GM12878 (cell line): Measurements from ENCODE around the gene LHFPL5. TPM values are rescaled to one million over a fixed set of nuclear protein-coding genes. Genes with fewer than 3 reads are reported as not detected.

Experiments
- ATAC-seq: fragments of 200-7000 bp; cut with Tn5 transposase; 3 replicates; pipeline ENCODE4 v1.9.1; 2020; ENCODE audit warnings: mild to moderate bottlenecking, moderate library complexity
- BruUV-seq: library from RNA; stranded (reverse); fragments of 400-500 nt; replicated peaks from 2 replicates; lab custom pipeline; 2021; lab: Mats Ljungman, UMichigan
- CTCF ChIA-PET: fragments of 300-600 bp; sonication (Branson Sonifier 250); formaldehyde crosslinking; extraction: SDS; loops from one replicate; lab custom pipeline; 2021; ENCODE audit warnings: inconsistent platforms; lab: Yijun Ruan, JAX
- POLR2A ChIA-PET: fragments of 350-600 bp; formaldehyde crosslinking; extraction: SDS; loops from one replicate; lab custom pipeline; 2021; ENCODE audit warnings: inconsistent platforms; lab: Charles Lee
- RAD21 ChIA-PET: fragments of 300-600 bp; sonication (Branson Sonifier 250); formaldehyde crosslinking; loops from one replicate; lab custom pipeline; 2023; ENCODE audit warnings: antibody characterized with exemption; ENCODE audit not compliant: unreplicated experiment; lab: Charles Lee
- SMC1A ChIA-PET: fragments of 300-600 bp; sonication (Branson Sonifier 250); formaldehyde crosslinking; loops from one replicate; lab custom pipeline; 2023; ENCODE audit not compliant: unreplicated experiment, uncharacterized antibody; lab: Charles Lee
- DNase-seq: peaks from one replicate; pipeline ENCODE4 v3.0.0-alpha.2; 2011; ENCODE audit warnings: low read depth, low spot score
- FAIRE-seq: peaks from 3 replicates; lab custom pipeline; 2011; peaks lifted over from hg19 to GRCh38; lab: Jason Lieb, UNC
- H2AFZ ChIP-seq: 2 replicates; pipeline ENCODE4 v1.6.0; 2011; ENCODE audit warnings: low read depth, low read length, control low read depth; ENCODE audit not compliant: control insufficient read depth
- H3K27ac ChIP-seq: 2 replicates; pipeline ENCODE4 v1.5.1; 2011; ENCODE audit warnings: control low read depth; ENCODE audit not compliant: control insufficient read depth, insufficient read depth
- H3K27me3 ChIP-seq, 2 experiments: replicated peaks in 1 of 2; 2 replicates each; pipeline versions ENCODE4 v1.6.0 to v1.6.1; 2011; ENCODE audit warnings: low read length in 1 of 2; ENCODE audit not compliant: control insufficient read depth in 2 of 2, insufficient read depth in 2 of 2
- H3K36me3 ChIP-seq, 2 experiments: 2 replicates each; pipeline ENCODE4 v1.5.1; 2011; ENCODE audit warnings: low read length in 1 of 2; ENCODE audit not compliant: control insufficient read depth in 2 of 2, insufficient read depth in 2 of 2
- H3K4me1 ChIP-seq: 2 replicates; pipeline ENCODE4 v1.6.1; 2011; ENCODE audit warnings: mild to moderate bottlenecking, low read length, moderate library complexity, mixed read lengths; ENCODE audit not compliant: control insufficient read depth, insufficient read depth
- H3K4me2 ChIP-seq: 2 replicates; pipeline ENCODE4 v1.6.0; 2011; ENCODE audit warnings: control low read depth; ENCODE audit not compliant: control insufficient read depth, insufficient read depth
- H3K4me3 ChIP-seq: fragments of 200-600 bp; sonication (generic); 2 replicates; pipeline ENCODE4 v1.5.1; 2016
- H3K79me2 ChIP-seq: 2 replicates; pipeline ENCODE4 v1.6.0; 2011; ENCODE audit warnings: low read length; ENCODE audit not compliant: control insufficient read depth, insufficient read depth
- H3K9ac ChIP-seq: 2 replicates; pipeline ENCODE4 v1.8.0; 2011; ENCODE audit warnings: low read length, control low read depth, mixed read lengths; ENCODE audit not compliant: control insufficient read depth, insufficient read depth
- H3K9me3 ChIP-seq: replicated peaks from 3 replicates; pipeline ENCODE4 v1.5.1; 2011; ENCODE audit warnings: mild to moderate bottlenecking, low read length; ENCODE audit not compliant: control insufficient read depth, insufficient read depth
- H4K20me1 ChIP-seq: 2 replicates; pipeline ENCODE4 v1.6.0; 2011; ENCODE audit not compliant: control insufficient read depth, insufficient read depth
- ATF7 ChIP-seq: fragments of 450-650 bp; IDR thresholded peaks from 2 replicates; pipeline ENCODE4 v1.6.1; 2016; ENCODE audit warnings: low read depth, mild to moderate bottlenecking
- CREB1 ChIP-seq: IDR thresholded peaks from 2 replicates; pipeline ENCODE4 v1.6.1; 2012; ENCODE audit warnings: low read depth, mild to moderate bottlenecking, inconsistent platforms
- CREM ChIP-seq: IDR thresholded peaks from 2 replicates; pipeline ENCODE4 v1.6.1; 2014; ENCODE audit warnings: antibody characterized with exemption, low read depth
- FOS ChIP-seq: IDR thresholded peaks from 3 replicates; pipeline ENCODE4 v1.6.1; 2011; ENCODE audit warnings: borderline replicate concordance; ENCODE audit not compliant: insufficient read length; ENCODE audit errors: extremely low read depth
- HDGF ChIP-seq: fragments of 450-650 bp; IDR thresholded peaks from 2 replicates; pipeline ENCODE4 v1.6.1; 2016; ENCODE audit warnings: antibody characterized with exemption
- IKZF1 ChIP-seq: fragments of 450-650 bp; conservative IDR thresholded peaks from 2 replicates; pipeline ENCODE4 v1.6.1; 2017; ENCODE audit warnings: antibody characterized with exemption, mild to moderate bottlenecking
- IRF4 ChIP-seq: IDR thresholded peaks from 2 replicates; pipeline ENCODE4 v1.6.1; 2011; ENCODE audit warnings: low read depth, low read length
- KDM1A ChIP-seq: fragments of 200-600 bp; sonication (generic); IDR thresholded peaks from 2 replicates; pipeline ENCODE4 v1.6.1; 2016; ENCODE audit warnings: borderline replicate concordance
- MTA2 ChIP-seq: fragments of 450-650 bp; IDR thresholded peaks from 2 replicates; pipeline ENCODE4 v1.6.1; 2016; ENCODE audit warnings: low read depth, mild to moderate bottlenecking, moderate library complexity
- PML ChIP-seq: IDR thresholded peaks from 2 replicates; pipeline ENCODE4 v1.6.1; 2012; ENCODE audit warnings: low read length, inconsistent platforms
- SPI1 ChIP-seq: IDR thresholded peaks from 2 replicates; pipeline ENCODE4 v1.6.1; 2011; ENCODE audit warnings: low read depth, mild to moderate bottlenecking, low read length, moderate library complexity, borderline replicate concordance; ENCODE audit not compliant: insufficient read depth
- ZNF207 ChIP-seq: fragments of 450-650 bp; IDR thresholded peaks from 2 replicates; pipeline ENCODE4 v1.6.1; 2014; ENCODE audit warnings: antibody characterized with exemption, mild to moderate bottlenecking, borderline replicate concordance
- WGBS: methylation state at CpG from one replicate; pipeline ENCODE4 v1.1.6; 2016; ENCODE audit warnings: low lambda C conversion rate; ENCODE audit not compliant: insufficient replicate concordance, insufficient coverage; ENCODE audit errors: missing lambda C conversion rate; 5-methylcytosine and 5-hydroxymethylcytosine counted together
- in situ Hi-C: fragments of 300-500 bp; cut with MboI; formaldehyde crosslinking; loops from 9 replicates; pipeline ENCODE4 v1.14.3; 2018; ENCODE audit warnings: mixed read lengths
- intact Hi-C: fragments of 100-400 bp; cut with micrococcal nuclease; formaldehyde crosslinking; loops from one replicate; pipeline ENCODE4 v1.14.2; 2022; ENCODE audit not compliant: unreplicated experiment
- polyA plus RNA-seq, 11 experiments: library from polyadenylated mRNA; depleted of rRNA in 4 of 11; unstranded in 6 of 11; stranded (reverse) in 5 of 11; fragments of >200 nt; fragmentation: Nextera tagmentation in 4 of 11; fragmentation: Illumina TruSeq in 1 of 11; extraction: Ambion mirVana in 4 of 11; extraction: Trizol in 1 of 11; gene quantifications; 1 replicate in 1 of 11; 2 replicates in 10 of 11; pipeline versions ENCODE4 v1.2.1 to v1.2.3, GENCODE V29; 2011 to 2016; ENCODE audit warnings: inconsistent platforms in 2 of 11, missing spikeins in 2 of 11, low read depth in 1 of 11
- total RNA-seq, 4 experiments: library from RNA; depleted of rRNA in 3 of 4; stranded (reverse); fragments of >200 nt in 3 of 4; fragmentation: Illumina TruSeq in 1 of 4; extraction: Trizol in 1 of 4; gene quantifications; 2 replicates each; pipeline versions ENCODE4 v1.2.1 to v1.2.3, GENCODE V29; 2013 to 2021
- TF ChIP-seq, protein P1 (sequence below): IDR thresholded peaks from 2 replicates; pipeline ENCODE4 v1.6.1; 2012; ENCODE audit warnings: low read depth, low read length, improper control_type of control experiment
- TF ChIP-seq, protein P2 (sequence below): IDR thresholded peaks from 2 replicates; pipeline ENCODE4 v1.6.1; 2011; ENCODE audit warnings: low read depth, mild to moderate bottlenecking, low read length, moderate library complexity, borderline replicate concordance; ENCODE audit errors: extremely low read depth
- TF ChIP-seq, protein P3 (sequence below): IDR thresholded peaks from 2 replicates; pipeline ENCODE4 v1.6.1; 2012; ENCODE audit warnings: improper control_type of control experiment, low read depth, low read length; ENCODE audit not compliant: insufficient replicate concordance
- TF ChIP-seq, protein P4 (sequence below): fragments of 450-650 bp; IDR thresholded peaks from 2 replicates; pipeline ENCODE4 v1.6.1; 2016; ENCODE audit warnings: mild to moderate bottlenecking
- TF ChIP-seq, protein P5 (sequence below): IDR thresholded peaks from 2 replicates; pipeline ENCODE4 v1.6.1; 2012; ENCODE audit warnings: low read depth, low read length, improper control_type of control experiment

Gene LHFPL5
- total and polyA plus RNA-seq, 10 of the 15 experiments (the other 5 are each of a cell fraction or from before 2014, with no cell fraction given) = 0.11 TPM; not detected in 9

DNA sequence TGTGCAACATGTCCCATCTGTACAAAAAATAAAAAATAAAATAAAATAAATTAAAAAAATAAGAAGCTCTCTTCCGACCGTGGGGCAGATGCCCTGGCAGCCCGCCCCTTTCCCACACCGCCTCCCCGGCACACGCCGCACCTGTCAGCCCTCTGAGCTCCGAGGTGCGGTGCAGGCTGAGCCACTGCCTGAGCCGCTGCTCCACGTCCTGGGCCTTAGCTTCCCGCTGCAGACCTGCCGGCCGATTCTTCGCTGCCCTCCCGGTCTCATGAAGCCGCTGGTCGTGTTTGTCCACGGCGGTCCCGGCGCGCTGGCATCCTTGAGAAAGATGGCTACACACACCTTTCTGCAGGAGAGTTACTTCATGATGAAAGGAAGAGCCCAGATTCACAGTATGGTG is 39.4 kb upstream of the LHFPL5 start:
- H3K79me2 ChIP-seq = no peaks in the 10 kb centered on the region
- H3K36me3 ChIP-seq = no peaks in the 10 kb centered on the region
- ChIA-PET CTCF (no interaction called here), RAD21 (no interaction called here), POLR2A (no interaction called here), SMC1A (no interaction called here)
- H3K4me2 ChIP-seq = no peak overlapping the region
- no peak for ATAC-seq
- no peak overlapping the region for H2AFZ ChIP-seq
- H3K4me1 ChIP-seq = peaks cover 4% of the 10 kb centered on the region
- no TSS peak for BruUV-seq
- H3K27me3 ChIP-seq = peaks cover 0 to 4% of the 10 kb centered on the region in 2 experiments; a peak in 1 of 4 replicates
- H3K9me3 ChIP-seq = no peaks in the 10 kb centered on the region; the same call in 2 of the 3 replicates
- no peak overlapping the region for H3K9ac ChIP-seq
- H4K20me1 ChIP-seq = no peaks in the 10 kb centered on the region
- no peak overlapping the region for H3K4me3 ChIP-seq
- no peak overlapping the region for H3K27ac ChIP-seq
- FAIRE-seq = no peak
- intact Hi-C loops (no loop called here), in situ Hi-C loops (no loop called here)
- no peak for DNase-seq
- 84% methylated on average over 23 of the region's 23 CpGs for WGBS
- no peak for TF ChIP-seq MTA2
- TF ChIP-seq SPI1 = no peak
- TF ChIP-seq, protein P1, sequence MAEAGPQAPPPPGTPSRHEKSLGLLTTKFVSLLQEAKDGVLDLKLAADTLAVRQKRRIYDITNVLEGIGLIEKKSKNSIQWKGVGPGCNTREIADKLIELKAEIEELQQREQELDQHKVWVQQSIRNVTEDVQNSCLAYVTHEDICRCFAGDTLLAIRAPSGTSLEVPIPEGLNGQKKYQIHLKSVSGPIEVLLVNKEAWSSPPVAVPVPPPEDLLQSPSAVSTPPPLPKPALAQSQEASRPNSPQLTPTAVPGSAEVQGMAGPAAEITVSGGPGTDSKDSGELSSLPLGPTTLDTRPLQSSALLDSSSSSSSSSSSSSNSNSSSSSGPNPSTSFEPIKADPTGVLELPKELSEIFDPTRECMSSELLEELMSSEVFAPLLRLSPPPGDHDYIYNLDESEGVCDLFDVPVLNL = no peak
- TF ChIP-seq HDGF = no peak
- TF ChIP-seq IKZF1 = no peak
- TF ChIP-seq, protein P2, sequence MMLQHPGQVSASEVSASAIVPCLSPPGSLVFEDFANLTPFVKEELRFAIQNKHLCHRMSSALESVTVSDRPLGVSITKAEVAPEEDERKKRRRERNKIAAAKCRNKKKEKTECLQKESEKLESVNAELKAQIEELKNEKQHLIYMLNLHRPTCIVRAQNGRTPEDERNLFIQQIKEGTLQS = no peak
- TF ChIP-seq, protein P3, sequence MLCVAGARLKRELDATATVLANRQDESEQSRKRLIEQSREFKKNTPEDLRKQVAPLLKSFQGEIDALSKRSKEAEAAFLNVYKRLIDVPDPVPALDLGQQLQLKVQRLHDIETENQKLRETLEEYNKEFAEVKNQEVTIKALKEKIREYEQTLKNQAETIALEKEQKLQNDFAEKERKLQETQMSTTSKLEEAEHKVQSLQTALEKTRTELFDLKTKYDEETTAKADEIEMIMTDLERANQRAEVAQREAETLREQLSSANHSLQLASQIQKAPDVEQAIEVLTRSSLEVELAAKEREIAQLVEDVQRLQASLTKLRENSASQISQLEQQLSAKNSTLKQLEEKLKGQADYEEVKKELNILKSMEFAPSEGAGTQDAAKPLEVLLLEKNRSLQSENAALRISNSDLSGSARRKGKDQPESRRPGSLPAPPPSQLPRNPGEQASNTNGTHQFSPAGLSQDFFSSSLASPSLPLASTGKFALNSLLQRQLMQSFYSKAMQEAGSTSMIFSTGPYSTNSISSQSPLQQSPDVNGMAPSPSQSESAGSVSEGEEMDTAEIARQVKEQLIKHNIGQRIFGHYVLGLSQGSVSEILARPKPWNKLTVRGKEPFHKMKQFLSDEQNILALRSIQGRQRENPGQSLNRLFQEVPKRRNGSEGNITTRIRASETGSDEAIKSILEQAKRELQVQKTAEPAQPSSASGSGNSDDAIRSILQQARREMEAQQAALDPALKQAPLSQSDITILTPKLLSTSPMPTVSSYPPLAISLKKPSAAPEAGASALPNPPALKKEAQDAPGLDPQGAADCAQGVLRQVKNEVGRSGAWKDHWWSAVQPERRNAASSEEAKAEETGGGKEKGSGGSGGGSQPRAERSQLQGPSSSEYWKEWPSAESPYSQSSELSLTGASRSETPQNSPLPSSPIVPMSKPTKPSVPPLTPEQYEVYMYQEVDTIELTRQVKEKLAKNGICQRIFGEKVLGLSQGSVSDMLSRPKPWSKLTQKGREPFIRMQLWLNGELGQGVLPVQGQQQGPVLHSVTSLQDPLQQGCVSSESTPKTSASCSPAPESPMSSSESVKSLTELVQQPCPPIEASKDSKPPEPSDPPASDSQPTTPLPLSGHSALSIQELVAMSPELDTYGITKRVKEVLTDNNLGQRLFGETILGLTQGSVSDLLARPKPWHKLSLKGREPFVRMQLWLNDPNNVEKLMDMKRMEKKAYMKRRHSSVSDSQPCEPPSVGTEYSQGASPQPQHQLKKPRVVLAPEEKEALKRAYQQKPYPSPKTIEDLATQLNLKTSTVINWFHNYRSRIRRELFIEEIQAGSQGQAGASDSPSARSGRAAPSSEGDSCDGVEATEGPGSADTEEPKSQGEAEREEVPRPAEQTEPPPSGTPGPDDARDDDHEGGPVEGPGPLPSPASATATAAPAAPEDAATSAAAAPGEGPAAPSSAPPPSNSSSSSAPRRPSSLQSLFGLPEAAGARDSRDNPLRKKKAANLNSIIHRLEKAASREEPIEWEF = no peak
- no peak for TF ChIP-seq FOS
- no peak for TF ChIP-seq ATF7
- TF ChIP-seq, protein P4, sequence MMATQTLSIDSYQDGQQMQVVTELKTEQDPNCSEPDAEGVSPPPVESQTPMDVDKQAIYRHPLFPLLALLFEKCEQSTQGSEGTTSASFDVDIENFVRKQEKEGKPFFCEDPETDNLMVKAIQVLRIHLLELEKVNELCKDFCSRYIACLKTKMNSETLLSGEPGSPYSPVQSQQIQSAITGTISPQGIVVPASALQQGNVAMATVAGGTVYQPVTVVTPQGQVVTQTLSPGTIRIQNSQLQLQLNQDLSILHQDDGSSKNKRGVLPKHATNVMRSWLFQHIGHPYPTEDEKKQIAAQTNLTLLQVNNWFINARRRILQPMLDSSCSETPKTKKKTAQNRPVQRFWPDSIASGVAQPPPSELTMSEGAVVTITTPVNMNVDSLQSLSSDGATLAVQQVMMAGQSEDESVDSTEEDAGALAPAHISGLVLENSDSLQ = no peak
- TF ChIP-seq, protein P5, sequence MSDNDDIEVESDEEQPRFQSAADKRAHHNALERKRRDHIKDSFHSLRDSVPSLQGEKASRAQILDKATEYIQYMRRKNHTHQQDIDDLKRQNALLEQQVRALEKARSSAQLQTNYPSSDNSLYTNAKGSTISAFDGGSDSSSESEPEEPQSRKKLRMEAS = no peak
- no peak for TF ChIP-seq KDM1A
- TF ChIP-seq CREB1 = no peak
- no peak for TF ChIP-seq IRF4
- no peak for TF ChIP-seq PML
- no peak for TF ChIP-seq CREM
- no peak for TF ChIP-seq ZNF207
